Neural crest cell (in vitro differentiated cells): Measurements from ENCODE around the gene EYS. TPM values are rescaled to one million over a fixed set of nuclear protein-coding genes. Genes with fewer than 3 reads are reported as not detected.

Experiments
- DNase-seq: peaks from one replicate; pipeline ENCODE4 v3.0.0; 2021; ENCODE audit warnings: low read depth, mixed read lengths, low spot score
- H3K27ac Mint-ChIP-seq: one replicate; pipeline ENCODE4 v1.8.0; 2021; ENCODE audit warnings: mild to moderate bottlenecking, mixed read lengths; ENCODE audit not compliant: unreplicated experiment
- H3K27me3 Mint-ChIP-seq: 2 replicates; pipeline ENCODE4 v1.8.0; 2021; ENCODE audit warnings: low read depth, mild to moderate bottlenecking, mixed read lengths
- H3K36me3 Mint-ChIP-seq: 2 replicates; pipeline ENCODE4 v1.8.0; 2021; ENCODE audit warnings: low read depth, mild to moderate bottlenecking, mixed read lengths
- H3K4me1 Mint-ChIP-seq: 2 replicates; pipeline ENCODE4 v1.8.0; 2021; ENCODE audit warnings: mixed read lengths
- H3K4me3 Mint-ChIP-seq: one replicate; pipeline ENCODE4 v1.8.0; 2021; ENCODE audit warnings: mild to moderate bottlenecking, mixed read lengths
- H3K9me3 Mint-ChIP-seq: 2 replicates; pipeline ENCODE4 v1.8.0; 2021; ENCODE audit warnings: mixed read lengths
- CTCF ChIP-seq: fragments of 200-600 bp; sonication (generic); conservative IDR thresholded peaks from 2 replicates; pipeline ENCODE4 v1.5.0; 2021; ENCODE audit warnings: antibody characterized with exemption, mild to moderate bottlenecking
- total RNA-seq: library from RNA; stranded (reverse); gene quantifications from 2 replicates; pipeline ENCODE4 v1.2.1, GENCODE V29; 2021

The EYS gene
- total RNA-seq, 1 donor from 2014 or later = 0.40 TPM

- no peak for DNase-seq
- Mint-ChIP-seq H3K4me1 (no peaks in the 10 kb centered on the region), H3K27ac (no peak overlapping the region)
These were observed 149.0 kb downstream of the EYS start for GRCh38 chr6:65558071-65558470.

GRCh38 chr6:65557224-65557623 lies 149.8 kb downstream of the EYS start:
- no peaks in the 10 kb centered on the region for H3K4me1 Mint-ChIP-seq
- H3K4me3 Mint-ChIP-seq = no peak overlapping the region
- H3K27ac Mint-ChIP-seq = no peak overlapping the region
- H3K9me3 Mint-ChIP-seq = no peaks in the 10 kb centered on the region
- no peak for DNase-seq
- TF ChIP-seq CTCF = no peak
- H3K27me3 Mint-ChIP-seq = no peaks in the 10 kb centered on the region
- H3K36me3 Mint-ChIP-seq = no peaks in the 10 kb centered on the region

More at GRCh38 chr6:65558071-65558470, 149.0 kb downstream of the EYS start:
- Mint-ChIP-seq H3K4me3 (no peak overlapping the region), H3K36me3 (no peaks in the 10 kb centered on the region), H3K9me3 (no peaks in the 10 kb centered on the region), H3K27me3 (no peaks in the 10 kb centered on the region)
- TF ChIP-seq CTCF = no peak

DNA sequence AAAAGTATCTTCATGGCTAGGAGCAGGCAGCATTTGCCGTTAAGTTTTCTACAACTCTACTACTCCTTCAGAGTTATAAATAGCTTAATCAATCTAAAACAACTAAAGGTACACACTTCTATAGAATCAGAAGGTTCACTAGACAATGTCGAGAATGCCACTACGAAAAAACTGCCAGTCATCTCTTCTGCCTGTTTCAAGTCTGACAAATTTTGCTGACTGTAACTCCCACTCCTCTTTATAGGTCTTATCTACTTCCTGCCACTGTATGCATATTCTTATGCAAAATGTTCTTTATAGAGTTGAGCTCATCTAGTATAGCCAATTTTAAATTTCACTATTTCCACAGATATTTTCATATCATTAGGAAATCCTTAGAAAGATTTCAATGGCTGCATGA lies 160.1 kb downstream of the EYS start:
- H3K9me3 Mint-ChIP-seq = no peaks in the 10 kb centered on the region
- DNase-seq = no peak
- no peaks in the 10 kb centered on the region for H3K36me3 Mint-ChIP-seq
- H3K27ac Mint-ChIP-seq = no peak overlapping the region
- TF ChIP-seq CTCF = no peak
- no peaks in the 10 kb centered on the region for H3K27me3 Mint-ChIP-seq
- H3K4me1 Mint-ChIP-seq = no peaks in the 10 kb centered on the region
- no peak overlapping the region for H3K4me3 Mint-ChIP-seq

- Mint-ChIP-seq H3K4me1 (no peaks in the 10 kb centered on the region), H3K27ac (no peak overlapping the region), H3K9me3 (no peaks in the 10 kb centered on the region), H3K36me3 (no peaks in the 10 kb centered on the region), H3K4me3 (no peak overlapping the region), H3K27me3 (no peaks in the 10 kb centered on the region)
- no peak for TF ChIP-seq CTCF
- DNase-seq = no peak
These were observed 161.1 kb downstream of the EYS start for GRCh38 chr6:65545920-65546319.

DNA sequence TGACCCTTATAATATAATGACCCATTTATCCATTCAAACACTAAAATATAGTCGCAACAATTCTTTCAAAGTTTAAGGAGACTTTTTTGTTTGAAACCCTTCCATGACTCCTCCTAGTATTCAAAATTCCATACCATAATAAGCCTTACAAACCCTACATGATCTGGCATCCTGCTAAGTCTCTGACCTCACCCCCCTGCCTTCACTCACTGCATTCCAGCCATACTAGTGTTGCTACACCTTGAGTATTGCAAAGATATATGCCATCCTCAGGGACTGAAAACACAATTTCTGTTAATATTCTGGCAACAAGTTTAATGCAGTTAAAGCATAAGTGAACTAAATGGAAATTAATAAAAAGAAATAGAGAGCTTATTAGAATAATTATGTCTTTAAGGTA lies 168.4 kb downstream of the EYS start:
- no peaks in the 10 kb centered on the region for H3K27me3 Mint-ChIP-seq
- no peak for DNase-seq
- no peak overlapping the region for H3K4me3 Mint-ChIP-seq
- H3K36me3 Mint-ChIP-seq = no peaks in the 10 kb centered on the region
- no peaks in the 10 kb centered on the region for H3K4me1 Mint-ChIP-seq
- H3K9me3 Mint-ChIP-seq = peaks cover under 1% of the 10 kb centered on the region
- H3K27ac Mint-ChIP-seq = no peak overlapping the region
- TF ChIP-seq CTCF = no peak

GRCh38 chr6:65537600-65537999 lies 169.4 kb downstream of the EYS start:
- Mint-ChIP-seq H3K27ac (no peak overlapping the region), H3K36me3 (no peaks in the 10 kb centered on the region), H3K9me3 (peaks cover 2% of the 10 kb centered on the region), H3K4me1 (no peaks in the 10 kb centered on the region), H3K27me3 (no peaks in the 10 kb centered on the region), H3K4me3 (no peak overlapping the region)
- DNase-seq = no peak
- no peak for TF ChIP-seq CTCF
